Transverse colon (tissue), 3 donors: Measurements from ENCODE around the gene PIAS1.

ENCODE experiments used
- CTCF ChIP-seq, 5 experiments: fragments of 200-600 bp in 3 of 5; fragments of 450-650 bp in 2 of 5; sonication (generic) in 3 of 5; IDR thresholded peaks; 1 replicate in 2 of 5; 2 replicates in 3 of 5; pipeline ENCODE4 v1.5.1; 2016 to 2017; ENCODE audit warnings: antibody characterized with exemption in 5 of 5, inconsistent platforms in 3 of 5, mild to moderate bottlenecking in 2 of 5, moderate library complexity in 1 of 5
- POLR2A ChIP-seq: fragments of 450-650 bp; IDR thresholded peaks from one replicate; pipeline ENCODE4 v1.6.1; 2016; ENCODE audit warnings: antibody characterized with exemption, mild to moderate bottlenecking, moderate library complexity

- no peak for TF ChIP-seq POLR2A
- no peak for TF ChIP-seq CTCF (IDR thresholded peaks at IDR 0.05)
These were observed 147.2 kb downstream of the PIAS1 start for GRCh38 chr15:68201153-68201878.
